K562 (cell line): ENCODE results near the gene EIF4G2. TPM values are rescaled to one million over a fixed set of nuclear protein-coding genes. Genes with fewer than 3 reads are reported as not detected.
A peak's percentile ranks its signal among the peaks of the same experiment; 100 is the strongest.

Experiments
- CBX1 ChIP-seq: sonication (generic); IDR thresholded peaks from 2 replicates; pipeline ENCODE4 v1.6.1; 2016; ENCODE audit warnings: antibody characterized with exemption, low read depth, mild to moderate bottlenecking
- CREB1 ChIP-seq, 2 experiments: sonication (generic) in 1 of 2; formaldehyde crosslinking in 1 of 2; IDR thresholded peaks; 2 replicates each; pipeline versions ENCODE4 v1.6.1 to v1.8.0; 2012 to 2022; ENCODE audit warnings: inconsistent platforms in 1 of 2, mild to moderate bottlenecking in 1 of 2, missing genetic modification reagents in 1 of 2, moderate library complexity in 1 of 2
- EP400 ChIP-seq: fragments of 450-650 bp; IDR thresholded peaks from 2 replicates; pipeline ENCODE4 v1.6.1; 2017; ENCODE audit warnings: antibody characterized with exemption, mild to moderate bottlenecking, moderate library complexity
- GATA2 ChIP-seq: sonication (generic); formaldehyde crosslinking; IDR thresholded peaks from 2 replicates; pipeline ENCODE4 v1.4.0; 2020; ENCODE audit warnings: mild to moderate bottlenecking, missing genetic modification reagents
- KAT8 ChIP-seq: fragments of 450-650 bp; IDR thresholded peaks from 2 replicates; pipeline ENCODE4 v1.6.1; 2016; ENCODE audit warnings: low read depth, mild to moderate bottlenecking
- KDM5B ChIP-seq: fragments of 200-600 bp; sonication (generic); IDR thresholded peaks from 2 replicates; pipeline ENCODE4 v1.6.1; 2012; ENCODE audit warnings: low read depth, mild to moderate bottlenecking, moderate library complexity, low read length, control low read depth, inconsistent platforms; ENCODE audit not compliant: insufficient replicate concordance
- LEF1 ChIP-seq: fragments of 450-650 bp; IDR thresholded peaks from 2 replicates; pipeline ENCODE4 v1.6.1; 2016; ENCODE audit warnings: mild to moderate bottlenecking
- NBN ChIP-seq: fragments of 450-650 bp; IDR thresholded peaks from 2 replicates; pipeline ENCODE4 v1.6.1; 2016; ENCODE audit warnings: low read depth, mild to moderate bottlenecking
- NFIC ChIP-seq: fragments of 450-650 bp; IDR thresholded peaks from 2 replicates; pipeline ENCODE4 v1.6.1; 2017; ENCODE audit warnings: mild to moderate bottlenecking, inconsistent platforms
- PHF20 ChIP-seq: fragments of 450-650 bp; IDR thresholded peaks from 2 replicates; pipeline ENCODE4 v1.6.1; 2018; ENCODE audit not compliant: partially characterized antibody
- PHF8 ChIP-seq: fragments of 200-600 bp; sonication (generic); IDR thresholded peaks from 2 replicates; pipeline ENCODE4 v1.6.1; 2012; ENCODE audit warnings: mixed run types, mild to moderate bottlenecking, inconsistent platforms, low read length, moderate library complexity, borderline replicate concordance
- RCOR1 ChIP-seq, 2 experiments: IDR thresholded peaks; 2 replicates each; pipeline ENCODE4 v1.6.1; 2012; ENCODE audit warnings: low read depth in 2 of 2, low read length in 2 of 2, borderline replicate concordance in 1 of 2, improper control_type of control experiment in 1 of 2
- SIN3B ChIP-seq: fragments of 450-650 bp; IDR thresholded peaks from 2 replicates; pipeline ENCODE4 v1.6.1; 2017; ENCODE audit warnings: low read depth, mild to moderate bottlenecking, moderate library complexity
- TRIM28 ChIP-seq: fragments of 450-650 bp; IDR thresholded peaks from 2 replicates; pipeline ENCODE4 v1.6.1; 2017
- ZEB2 ChIP-seq: fragments of 450-650 bp; IDR thresholded peaks from 2 replicates; pipeline ENCODE4 v1.6.1; 2016
- ZNF263 ChIP-seq: sonication (generic); formaldehyde crosslinking; IDR thresholded peaks from 2 replicates; pipeline ENCODE4 v1.8.0; 2022; ENCODE audit warnings: mild to moderate bottlenecking, missing genetic modification reagents, borderline replicate concordance
- ZNF444 ChIP-seq: fragments of 250-450 bp; sonication (Bioruptor Pico); IDR thresholded peaks from 2 replicates; pipeline ENCODE4 v1.4.0; 2020; ENCODE audit warnings: mild to moderate bottlenecking, moderate library complexity
- ZNF75A ChIP-seq: fragments of 450-650 bp; formaldehyde crosslinking; IDR thresholded peaks from 2 replicates; pipeline ENCODE4 v1.4.0; 2020; ENCODE audit warnings: mild to moderate bottlenecking
- ZNF76 ChIP-seq: fragments of 250-450 bp; sonication (Bioruptor Pico); IDR thresholded peaks from 2 replicates; pipeline ENCODE4 v1.4.0; 2020; ENCODE audit warnings: mild to moderate bottlenecking, moderate library complexity, borderline replicate concordance
- polyA plus RNA-seq, 8 experiments: library from polyadenylated mRNA; depleted of rRNA in 4 of 8; stranded (reverse) in 5 of 8; unstranded in 3 of 8; fragments of >200 nt; fragmentation: Nextera tagmentation in 2 of 8; fragmentation: Illumina TruSeq in 1 of 8; extraction: Ambion mirVana in 2 of 8; extraction: Trizol in 1 of 8; gene quantifications; 2 replicates each; pipeline versions ENCODE4 v1.2.1 to v1.2.3, GENCODE V29; 2011 to 2014; ENCODE audit warnings: inconsistent platforms in 1 of 8, missing spikeins in 1 of 8
- total RNA-seq, 7 experiments: library from RNA; depleted of rRNA in 6 of 7; stranded (reverse); fragments of >200 nt in 6 of 7; fragmentation: Illumina TruSeq in 2 of 7; extraction: Trizol in 2 of 7; gene quantifications; 2 replicates each; pipeline versions ENCODE4 v1.2.1 to v1.2.3, GENCODE V29; 2011 to 2021; ENCODE audit warnings: low replicate concordance in 1 of 7
- TF ChIP-seq, protein P1 (sequence below): IDR thresholded peaks from 2 replicates; pipeline ENCODE4 v1.6.1; 2012; ENCODE audit warnings: low read depth, low read length, improper control_type of control experiment, borderline replicate concordance
- TF ChIP-seq, protein P2 (sequence below): sonication (generic); formaldehyde crosslinking; IDR thresholded peaks from 2 replicates; pipeline ENCODE4 v1.8.1; 2023; ENCODE audit warnings: mild to moderate bottlenecking, missing genetic modification reagents
- TF ChIP-seq, protein P3 (sequence below), 2 experiments: IDR thresholded peaks in 1 of 2; conservative IDR thresholded peaks in 1 of 2; 2 replicates each; pipeline ENCODE4 v1.6.1; 2016; ENCODE audit warnings: low read depth in 2 of 2, mild to moderate bottlenecking in 1 of 2, missing compliant biosample characterization in 1 of 2, missing genetic modification characterization in 1 of 2, moderate library complexity in 1 of 2

EIF4G2 gene
- total and polyA plus RNA-seq, 9 of the 15 experiments (the other 6 are each of a cell fraction or from before 2014, with no cell fraction given), result 206 to 790 (median 646) TPM

DNA sequence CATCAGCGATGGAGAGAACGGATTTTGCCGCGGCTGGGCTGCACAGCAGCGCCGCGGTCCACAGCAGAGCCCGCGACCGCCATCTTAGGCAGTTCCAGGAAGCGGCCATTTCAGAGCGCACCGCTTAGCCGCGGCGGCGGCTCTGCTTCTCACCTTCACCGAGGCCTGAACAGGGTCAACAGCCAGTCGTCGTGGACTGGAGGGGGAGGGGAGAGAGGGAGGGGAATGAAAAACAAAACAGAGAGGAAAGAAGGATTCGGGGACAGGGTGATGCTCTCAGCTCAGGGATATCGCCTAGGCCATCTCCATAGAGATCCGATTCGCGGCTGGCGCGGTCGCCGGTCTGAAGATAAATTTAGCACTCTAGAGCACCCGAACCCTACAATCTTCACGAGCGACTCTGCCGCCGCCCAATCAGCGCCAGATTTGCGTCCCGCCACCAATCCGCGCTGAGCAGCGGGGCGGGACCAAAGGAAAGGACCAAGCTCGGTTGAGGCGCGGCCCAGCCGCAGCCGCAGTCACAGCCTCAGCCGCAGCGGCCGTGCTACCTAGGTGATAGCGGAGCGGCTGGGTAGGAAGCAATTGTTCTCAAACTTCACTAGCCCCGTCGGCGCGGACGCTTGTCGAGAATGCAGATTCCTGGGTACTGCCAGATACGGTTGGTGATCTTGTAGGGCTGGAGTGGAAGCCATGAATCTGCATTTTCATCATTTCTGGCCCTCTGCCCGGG lies 49.1 kb upstream of the EIF4G2 start, which contains the start of gene ZBED5 (continued):
- TF ChIP-seq ZNF263 (CRISPR knock-in tag), result peak; percentile 49; the same call in 1 of the 2 replicates
- peak; percentile 61 for TF ChIP-seq KDM5B
- TF ChIP-seq NBN, result peak; percentile 87
- TF ChIP-seq LEF1, result peak; percentile 27; the same call in 1 of the 2 replicates
- TF ChIP-seq, protein P1, sequence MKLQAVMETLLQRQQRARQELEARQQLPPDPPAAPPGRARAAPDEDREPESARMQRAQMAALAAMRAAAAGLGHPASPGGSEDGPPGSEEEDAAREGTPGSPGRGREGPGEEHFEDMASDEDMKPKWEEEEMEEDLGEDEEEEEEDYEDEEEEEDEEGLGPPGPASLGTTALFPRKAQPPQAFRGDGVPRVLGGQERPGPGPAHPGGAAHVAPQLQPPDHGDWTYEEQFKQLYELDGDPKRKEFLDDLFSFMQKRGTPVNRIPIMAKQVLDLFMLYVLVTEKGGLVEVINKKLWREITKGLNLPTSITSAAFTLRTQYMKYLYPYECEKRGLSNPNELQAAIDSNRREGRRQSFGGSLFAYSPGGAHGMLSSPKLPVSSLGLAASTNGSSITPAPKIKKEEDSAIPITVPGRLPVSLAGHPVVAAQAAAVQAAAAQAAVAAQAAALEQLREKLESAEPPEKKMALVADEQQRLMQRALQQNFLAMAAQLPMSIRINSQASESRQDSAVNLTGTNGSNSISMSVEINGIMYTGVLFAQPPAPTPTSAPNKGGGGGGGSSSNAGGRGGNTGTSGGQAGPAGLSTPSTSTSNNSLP, result 0 out of 2 replicates have a peak, but pooled peaks have one; percentile 3
- TF ChIP-seq PHF8, result peak; percentile 49; the same call in 1 of the 2 replicates
- peak; percentile 71 for TF ChIP-seq GATA2
- TF ChIP-seq PHF20, result peak; percentile 66
- peak; percentile 100 for TF ChIP-seq KAT8
- peak; percentile 35; the same call in 1 of the 2 replicates for TF ChIP-seq CREB1 (IDR thresholded peaks at IDR 0.05)
- TF ChIP-seq CREB1 (CRISPR knock-in tag; IDR thresholded peaks at IDR 0.05), result 0 out of 2 replicates have a peak, but pooled peaks have one; percentile 12
- peak; percentile 98 for TF ChIP-seq NFIC
- TF ChIP-seq, protein P2, sequence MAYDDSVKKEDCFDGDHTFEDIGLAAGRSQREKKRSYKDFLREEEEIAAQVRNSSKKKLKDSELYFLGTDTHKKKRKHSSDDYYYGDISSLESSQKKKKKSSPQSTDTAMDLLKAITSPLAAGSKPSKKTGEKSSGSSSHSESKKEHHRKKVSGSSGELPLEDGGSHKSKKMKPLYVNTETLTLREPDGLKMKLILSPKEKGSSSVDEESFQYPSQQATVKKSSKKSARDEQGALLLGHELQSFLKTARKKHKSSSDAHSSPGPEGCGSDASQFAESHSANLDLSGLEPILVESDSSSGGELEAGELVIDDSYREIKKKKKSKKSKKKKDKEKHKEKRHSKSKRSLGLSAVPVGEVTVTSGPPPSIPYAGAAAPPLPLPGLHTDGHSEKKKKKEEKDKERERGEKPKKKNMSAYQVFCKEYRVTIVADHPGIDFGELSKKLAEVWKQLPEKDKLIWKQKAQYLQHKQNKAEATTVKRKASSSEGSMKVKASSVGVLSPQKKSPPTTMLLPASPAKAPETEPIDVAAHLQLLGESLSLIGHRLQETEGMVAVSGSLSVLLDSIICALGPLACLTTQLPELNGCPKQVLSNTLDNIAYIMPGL (CRISPR knock-in tag), result peak; percentile 15; the same call in 1 of the 2 replicates
- TF ChIP-seq ZNF75A (CRISPR knock-in tag), result no peak
- TF ChIP-seq ZNF76 (CRISPR knock-in tag), result 0 out of 2 replicates have a peak, but pooled peaks have one; percentile 54
- TF ChIP-seq, protein P3, sequence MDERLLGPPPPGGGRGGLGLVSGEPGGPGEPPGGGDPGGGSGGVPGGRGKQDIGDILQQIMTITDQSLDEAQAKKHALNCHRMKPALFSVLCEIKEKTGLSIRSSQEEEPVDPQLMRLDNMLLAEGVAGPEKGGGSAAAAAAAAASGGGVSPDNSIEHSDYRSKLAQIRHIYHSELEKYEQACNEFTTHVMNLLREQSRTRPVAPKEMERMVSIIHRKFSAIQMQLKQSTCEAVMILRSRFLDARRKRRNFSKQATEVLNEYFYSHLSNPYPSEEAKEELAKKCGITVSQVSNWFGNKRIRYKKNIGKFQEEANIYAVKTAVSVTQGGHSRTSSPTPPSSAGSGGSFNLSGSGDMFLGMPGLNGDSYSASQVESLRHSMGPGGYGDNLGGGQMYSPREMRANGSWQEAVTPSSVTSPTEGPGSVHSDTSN (CRISPR knock-in tag; IDR thresholded peaks at IDR 0.05; ENCODE audit: low read depth), result peak; percentile 71
- TF ChIP-seq, protein P3 (tag; conservative IDR thresholded peaks at IDR 0.05; ENCODE audit: low read depth), result peak; percentile 98
- TF ChIP-seq SIN3B, result peak; percentile 52; the same call in 1 of the 2 replicates
- TF ChIP-seq RCOR1 (IDR thresholded peaks at IDR 0.05; ENCODE audit: borderline replicate concordance in 1 of 2, low read depth in 2 of 2, low read length in 2 of 2), result peak in 1 of 2 experiments; percentile 53; a peak in 3 of 4 replicates
- peak; percentile 89 for TF ChIP-seq EP400
- peak; percentile 61; the same call in 1 of the 2 replicates for TF ChIP-seq ZEB2
- TF ChIP-seq TRIM28, result 0 out of 2 replicates have a peak, but pooled peaks have one; percentile 16
- peak; percentile 49; the same call in 1 of the 2 replicates for TF ChIP-seq CBX1
- TF ChIP-seq ZNF444 (CRISPR knock-in tag), result no peak
